ENCODE data around the gene STK11.

DNA sequence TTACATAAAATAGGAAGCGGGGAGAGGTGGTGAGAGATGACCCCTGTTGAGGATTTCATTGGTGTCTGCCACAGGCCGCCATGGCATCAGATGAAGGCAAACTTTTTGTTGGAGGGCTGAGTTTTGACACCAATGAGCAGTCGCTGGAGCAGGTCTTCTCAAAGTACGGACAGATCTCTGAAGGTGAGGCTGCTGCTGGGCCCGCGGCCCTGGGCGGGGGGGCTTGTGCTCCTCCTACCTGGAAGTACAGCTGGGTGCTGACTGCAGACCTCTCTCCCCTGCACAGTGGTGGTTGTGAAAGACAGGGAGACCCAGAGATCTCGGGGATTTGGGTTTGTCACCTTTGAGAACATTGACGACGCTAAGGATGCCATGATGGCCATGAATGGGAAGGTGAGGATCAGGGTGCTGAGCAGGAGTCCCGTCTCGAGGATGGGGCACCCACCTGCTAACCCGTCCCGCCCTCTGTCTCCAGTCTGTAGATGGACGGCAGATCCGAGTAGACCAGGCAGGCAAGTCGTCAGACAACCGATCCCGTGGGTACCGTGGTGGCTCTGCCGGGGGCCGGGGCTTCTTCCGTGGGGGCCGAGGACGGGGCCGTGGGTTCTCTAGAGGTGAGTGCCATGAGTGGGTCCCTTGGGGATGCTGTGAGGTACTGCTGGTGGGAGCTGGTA lies 65.4 kb downstream of the STK11 start:
- TF ChIP-seq, protein P1, sequence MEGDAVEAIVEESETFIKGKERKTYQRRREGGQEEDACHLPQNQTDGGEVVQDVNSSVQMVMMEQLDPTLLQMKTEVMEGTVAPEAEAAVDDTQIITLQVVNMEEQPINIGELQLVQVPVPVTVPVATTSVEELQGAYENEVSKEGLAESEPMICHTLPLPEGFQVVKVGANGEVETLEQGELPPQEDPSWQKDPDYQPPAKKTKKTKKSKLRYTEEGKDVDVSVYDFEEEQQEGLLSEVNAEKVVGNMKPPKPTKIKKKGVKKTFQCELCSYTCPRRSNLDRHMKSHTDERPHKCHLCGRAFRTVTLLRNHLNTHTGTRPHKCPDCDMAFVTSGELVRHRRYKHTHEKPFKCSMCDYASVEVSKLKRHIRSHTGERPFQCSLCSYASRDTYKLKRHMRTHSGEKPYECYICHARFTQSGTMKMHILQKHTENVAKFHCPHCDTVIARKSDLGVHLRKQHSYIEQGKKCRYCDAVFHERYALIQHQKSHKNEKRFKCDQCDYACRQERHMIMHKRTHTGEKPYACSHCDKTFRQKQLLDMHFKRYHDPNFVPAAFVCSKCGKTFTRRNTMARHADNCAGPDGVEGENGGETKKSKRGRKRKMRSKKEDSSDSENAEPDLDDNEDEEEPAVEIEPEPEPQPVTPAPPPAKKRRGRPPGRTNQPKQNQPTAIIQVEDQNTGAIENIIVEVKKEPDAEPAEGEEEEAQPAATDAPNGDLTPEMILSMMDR (IDR thresholded peaks at IDR 0.05 in 8 of 11, conservative IDR thresholded peaks at IDR 0.05 in 3 of 11) = no peak
- no peak for TF ChIP-seq POLR2A (IDR thresholded peaks at IDR 0.05)
